ENCODE measurements around the gene TLE4.
"Not testable (repeated sequence)": the region's sequence is repeated elsewhere in the genome, so short reads cannot be mapped to it uniquely, and the experiment has no call there.

Gene TLE4

DNA sequence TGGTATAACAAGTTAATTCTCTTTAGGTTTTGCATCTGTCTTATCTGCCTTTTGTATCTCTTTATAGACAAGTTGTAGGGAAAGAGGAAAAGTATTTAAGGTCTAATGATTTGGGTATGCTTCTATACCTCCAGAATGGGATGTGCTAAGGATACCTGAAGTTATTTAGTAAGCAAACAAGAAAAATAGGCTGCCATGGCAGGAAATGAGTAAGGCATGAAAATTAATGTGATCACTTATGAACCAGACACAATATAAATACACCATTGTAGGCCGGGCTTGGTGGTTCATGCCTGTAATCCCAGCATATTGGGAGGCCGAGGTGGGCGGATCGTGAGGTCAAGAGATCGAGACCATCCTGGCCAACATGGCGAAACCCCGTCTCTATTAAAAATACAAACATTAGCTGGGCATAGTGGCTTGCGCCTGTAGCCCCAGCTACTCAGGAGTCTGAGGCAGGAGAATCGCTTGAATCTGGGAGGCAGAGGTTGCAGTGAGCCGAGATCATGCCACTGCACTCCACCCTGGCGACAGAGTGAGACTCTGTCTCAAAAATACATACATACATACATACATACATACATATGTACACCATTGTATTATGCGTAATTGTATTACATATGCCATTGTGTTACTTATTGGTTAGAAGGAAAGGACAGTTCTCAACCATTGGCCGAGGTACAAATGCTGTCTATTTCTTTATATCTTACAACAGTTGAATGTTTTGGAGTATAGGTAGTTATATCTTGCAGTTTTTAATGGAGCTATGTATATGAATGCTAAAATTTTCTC lies 83.0 kb downstream of the TLE4 start:
- H3K4me1 ChIP-seq (ENCODE audit: control insufficient read depth, insufficient read depth, low read length) = peaks cover 23% of the 10 kb centered on the region
- not testable (repeated sequence) for H3K27ac ChIP-seq (ENCODE audit: low read depth, low read length); H3K4me3 ChIP-seq (ENCODE audit: low read depth, low read length); H3K27me3 ChIP-seq (ENCODE audit: control insufficient read depth, insufficient read depth, low read length); H3K9me3 ChIP-seq (ENCODE audit: control insufficient read depth, insufficient read depth, low read depth, low read length); H3K9ac ChIP-seq (ENCODE audit: low read length)
- peaks cover 18% of the 10 kb centered on the region for H3K36me3 ChIP-seq (ENCODE audit: control insufficient read depth, insufficient read depth, low read length)

DNA sequence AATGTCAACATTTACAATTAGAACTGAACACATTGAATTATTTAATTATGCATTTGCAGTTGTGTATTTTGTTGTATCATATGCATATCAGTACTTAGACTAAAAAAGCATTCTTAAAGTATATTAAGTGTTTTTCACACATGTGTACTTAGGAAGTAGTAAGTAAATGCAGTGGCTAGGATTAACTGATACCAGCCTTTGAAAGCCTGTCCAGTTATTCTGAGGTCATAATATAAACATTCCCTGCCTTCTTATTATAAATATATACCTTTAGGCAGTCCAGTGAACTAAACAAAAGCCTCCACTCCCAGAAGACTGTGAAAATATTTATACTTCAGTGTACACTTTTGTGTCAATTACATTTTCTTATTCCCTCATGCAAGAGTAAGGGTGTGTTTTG lies 83.8 kb downstream of the TLE4 start:
- Histone ChIP-seq H3K9me3 (ENCODE audit: control insufficient read depth, insufficient read depth, low read depth, low read length) (no peaks in the 10 kb centered on the region), H3K36me3 (ENCODE audit: control insufficient read depth, insufficient read depth, low read length) (peaks cover 18% of the 10 kb centered on the region), H3K4me3 (ENCODE audit: low read depth, low read length) (no peak overlapping the region), H3K9ac (ENCODE audit: low read length) (no peak overlapping the region), H3K27ac (ENCODE audit: low read depth, low read length) (no peak overlapping the region), H3K27me3 (ENCODE audit: control insufficient read depth, insufficient read depth, low read length) (no peaks in the 10 kb centered on the region), H3K4me1 (ENCODE audit: control insufficient read depth, insufficient read depth, low read length) (peaks cover 16% of the 10 kb centered on the region)

DNA sequence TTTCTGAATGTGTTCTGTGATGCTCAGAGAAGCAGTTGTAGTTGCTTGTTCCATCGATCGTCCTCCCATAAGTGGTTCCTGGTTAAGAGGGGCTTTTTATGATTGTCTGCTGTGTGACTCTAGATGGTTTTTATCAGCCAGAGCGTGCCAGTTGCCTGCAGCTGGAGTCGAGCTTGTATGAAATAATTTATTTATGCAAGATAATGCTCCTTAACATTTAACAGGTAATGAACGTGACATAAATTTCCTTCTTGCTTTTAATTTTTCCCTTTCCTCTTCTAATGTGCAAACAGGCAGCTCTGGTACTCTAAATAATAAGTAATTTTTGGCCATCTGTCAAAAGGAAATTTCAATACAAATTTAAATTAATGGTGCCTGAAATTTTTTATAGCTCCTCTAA lies 84.4 kb downstream of the TLE4 start:
- Histone ChIP-seq H3K9me3 (ENCODE audit: control insufficient read depth, insufficient read depth, low read depth, low read length) (no peaks in the 10 kb centered on the region), H3K9ac (ENCODE audit: low read length) (no peak overlapping the region), H3K27ac (ENCODE audit: low read depth, low read length) (no peak overlapping the region), H3K27me3 (ENCODE audit: control insufficient read depth, insufficient read depth, low read length) (no peaks in the 10 kb centered on the region), H3K36me3 (ENCODE audit: control insufficient read depth, insufficient read depth, low read length) (peaks cover 18% of the 10 kb centered on the region), H3K4me1 (ENCODE audit: control insufficient read depth, insufficient read depth, low read length) (peaks cover 12% of the 10 kb centered on the region), H3K4me3 (ENCODE audit: low read depth, low read length) (no peak overlapping the region)

DNA sequence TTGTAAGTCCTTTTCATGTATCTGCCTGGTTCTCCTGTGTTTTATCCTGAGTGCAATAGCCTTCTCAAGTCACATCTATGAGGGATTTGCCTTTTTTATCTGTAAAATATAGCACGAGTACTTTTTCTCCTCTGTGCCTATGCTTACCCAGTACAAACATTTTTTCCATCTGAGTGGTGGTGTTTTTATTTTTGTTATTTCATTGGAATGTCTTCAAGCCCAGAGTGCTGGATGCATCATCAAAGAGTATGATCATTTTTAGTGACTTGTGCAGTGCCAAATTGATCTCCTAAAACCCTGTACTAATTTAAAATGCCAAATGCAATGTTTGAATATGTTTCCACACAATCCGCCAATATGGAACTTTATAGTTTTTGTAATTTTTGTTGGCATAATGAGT lies 86.1 kb downstream of the TLE4 start:
- Histone ChIP-seq H3K4me3 (ENCODE audit: low read depth, low read length) (no peak overlapping the region), H3K27ac (ENCODE audit: low read depth, low read length) (no peak overlapping the region), H3K9ac (ENCODE audit: low read length) (no peak overlapping the region), H3K4me1 (ENCODE audit: control insufficient read depth, insufficient read depth, low read length) (peaks cover 15% of the 10 kb centered on the region), H3K36me3 (ENCODE audit: control insufficient read depth, insufficient read depth, low read length) (peaks cover 14% of the 10 kb centered on the region), H3K9me3 (ENCODE audit: control insufficient read depth, insufficient read depth, low read depth, low read length) (no peaks in the 10 kb centered on the region), H3K27me3 (ENCODE audit: control insufficient read depth, insufficient read depth, low read length) (no peaks in the 10 kb centered on the region)

DNA sequence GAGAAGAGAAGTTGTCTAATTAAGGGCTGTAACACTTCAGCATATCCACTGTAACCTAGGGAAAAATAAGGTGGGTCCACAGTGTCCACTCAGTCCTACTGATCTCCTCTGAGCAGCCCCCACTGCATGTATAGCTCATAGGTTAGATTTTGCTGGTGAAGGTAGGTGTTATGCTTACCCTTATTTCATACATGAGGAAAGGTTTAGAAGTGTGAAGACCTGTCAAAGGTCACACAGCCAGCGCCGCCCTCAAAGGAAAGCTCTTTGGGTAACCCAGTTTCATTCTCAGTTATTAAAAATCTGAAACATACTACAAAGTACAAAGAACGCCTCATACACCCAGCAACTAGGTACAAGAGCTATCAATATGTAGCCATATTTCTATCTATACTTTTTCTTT lies 87.2 kb downstream of the TLE4 start:
- peaks cover 8% of the 10 kb centered on the region; the same call in 1 of the 2 replicates for H3K36me3 ChIP-seq (ENCODE audit: control insufficient read depth, insufficient read depth, low read length)
- peaks cover 24% of the 10 kb centered on the region for H3K4me1 ChIP-seq (ENCODE audit: control insufficient read depth, insufficient read depth, low read length)
- H3K27me3 ChIP-seq (ENCODE audit: control insufficient read depth, insufficient read depth, low read length) = no peaks in the 10 kb centered on the region
- no peaks in the 10 kb centered on the region for H3K9me3 ChIP-seq (ENCODE audit: control insufficient read depth, insufficient read depth, low read depth, low read length)
- no peak overlapping the region for H3K27ac ChIP-seq (ENCODE audit: low read depth, low read length)
- no peak overlapping the region for H3K9ac ChIP-seq (ENCODE audit: low read length)
- no peak overlapping the region for H3K4me3 ChIP-seq (ENCODE audit: low read depth, low read length)

- peaks cover 8% of the 10 kb centered on the region; the same call in 1 of the 2 replicates for H3K36me3 ChIP-seq (ENCODE audit: control insufficient read depth, insufficient read depth, low read length)
- H3K27me3 ChIP-seq (ENCODE audit: control insufficient read depth, insufficient read depth, low read length) = no peaks in the 10 kb centered on the region
- no peaks in the 10 kb centered on the region for H3K9me3 ChIP-seq (ENCODE audit: control insufficient read depth, insufficient read depth, low read depth, low read length)
- H3K9ac ChIP-seq (ENCODE audit: low read length) = no peak overlapping the region
- H3K4me1 ChIP-seq (ENCODE audit: control insufficient read depth, insufficient read depth, low read length) = peaks cover 41% of the 10 kb centered on the region
- H3K27ac ChIP-seq (ENCODE audit: low read depth, low read length) = no peak overlapping the region
- no peak overlapping the region for H3K4me3 ChIP-seq (ENCODE audit: low read depth, low read length)
These were observed 88.8 kb downstream of the TLE4 start for GRCh38 chr9:79660615-79661014.

DNA sequence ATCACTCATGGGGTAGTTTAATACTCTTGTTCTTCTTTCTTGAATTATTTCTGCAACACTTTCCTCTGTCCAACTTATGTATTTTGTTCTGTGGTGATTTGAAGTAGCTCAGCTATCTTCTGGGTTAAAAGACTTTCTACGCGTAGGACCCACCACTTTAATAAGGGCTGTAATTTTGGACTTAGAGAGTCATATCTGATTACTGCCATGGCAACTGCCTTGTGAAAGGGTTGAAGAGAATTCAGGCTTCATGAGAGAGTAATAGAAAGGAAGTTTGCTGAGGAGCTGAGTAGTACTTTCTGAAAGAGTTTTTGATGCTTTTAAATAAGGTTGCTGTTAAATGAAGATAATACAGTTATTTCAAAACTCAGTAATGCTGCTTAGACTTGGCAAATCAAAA lies 89.5 kb downstream of the TLE4 start:
- Histone ChIP-seq H3K9ac (ENCODE audit: low read length) (no peak overlapping the region), H3K4me1 (ENCODE audit: control insufficient read depth, insufficient read depth, low read length) (peaks cover 41% of the 10 kb centered on the region), H3K27ac (ENCODE audit: low read depth, low read length) (no peak overlapping the region)

GRCh38 chr9:79661886-79662536 lies 90.2 kb downstream of the TLE4 start:
- no peak overlapping the region for H3K9ac ChIP-seq (ENCODE audit: low read length)
- H3K36me3 ChIP-seq (ENCODE audit: control insufficient read depth, insufficient read depth, low read length) = peaks cover 4% of the 10 kb centered on the region; the same call in 1 of the 2 replicates
- H3K27ac ChIP-seq (ENCODE audit: low read depth, low read length) = no peak overlapping the region
- H3K27me3 ChIP-seq (ENCODE audit: control insufficient read depth, insufficient read depth, low read length) = no peaks in the 10 kb centered on the region
- H3K4me3 ChIP-seq (ENCODE audit: low read depth, low read length) = no peak overlapping the region
- peaks cover 41% of the 10 kb centered on the region for H3K4me1 ChIP-seq (ENCODE audit: control insufficient read depth, insufficient read depth, low read length)
- H3K9me3 ChIP-seq (ENCODE audit: control insufficient read depth, insufficient read depth, low read depth, low read length) = no peaks in the 10 kb centered on the region

More for the DNA sequence above, 89.5 kb downstream of the TLE4 start:
- peaks cover 8% of the 10 kb centered on the region; the same call in 1 of the 2 replicates for H3K36me3 ChIP-seq (ENCODE audit: control insufficient read depth, insufficient read depth, low read length)
- H3K27me3 ChIP-seq (ENCODE audit: control insufficient read depth, insufficient read depth, low read length) = no peaks in the 10 kb centered on the region
- no peaks in the 10 kb centered on the region for H3K9me3 ChIP-seq (ENCODE audit: control insufficient read depth, insufficient read depth, low read depth, low read length)
- H3K4me3 ChIP-seq (ENCODE audit: low read depth, low read length) = no peak overlapping the region

DNA sequence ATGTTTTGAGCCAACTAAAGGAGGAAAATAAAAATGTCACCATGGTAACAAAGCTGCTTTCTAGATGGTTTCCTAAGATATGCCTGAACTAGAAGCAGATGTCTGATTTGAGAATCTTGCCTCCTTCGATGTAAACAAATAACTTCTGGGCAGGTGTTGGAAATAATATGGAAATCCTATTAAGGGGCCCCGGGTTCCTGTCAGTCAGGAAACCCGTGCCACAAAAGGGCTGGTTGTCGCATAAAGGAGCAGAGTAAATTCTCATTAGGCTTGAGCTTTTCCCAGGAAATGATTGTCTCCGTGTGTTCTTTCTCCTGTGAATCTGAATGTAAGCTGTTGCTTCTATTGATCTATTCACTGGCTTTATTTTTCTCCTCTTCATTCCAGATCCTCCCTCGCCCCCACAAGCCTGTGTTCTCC lies 90.8 kb downstream of the TLE4 start:
- Histone ChIP-seq H3K27me3 (ENCODE audit: control insufficient read depth, insufficient read depth, low read length) (no peaks in the 10 kb centered on the region), H3K9me3 (ENCODE audit: control insufficient read depth, insufficient read depth, low read depth, low read length) (no peaks in the 10 kb centered on the region)

GRCh38 chr9:79663300-79663699 lies 91.5 kb downstream of the TLE4 start:
- Histone ChIP-seq H3K9ac (ENCODE audit: low read length) (no peak overlapping the region), H3K27ac (ENCODE audit: low read depth, low read length) (no peak overlapping the region)

More for the DNA sequence above, 90.8 kb downstream of the TLE4 start:
- Histone ChIP-seq H3K4me1 (ENCODE audit: control insufficient read depth, insufficient read depth, low read length) (peaks cover 42% of the 10 kb centered on the region), H3K27ac (ENCODE audit: low read depth, low read length) (no peak overlapping the region), H3K9ac (ENCODE audit: low read length) (no peak overlapping the region), H3K4me3 (ENCODE audit: low read depth, low read length) (no peak overlapping the region), H3K36me3 (ENCODE audit: control insufficient read depth, insufficient read depth, low read length) (no peaks in the 10 kb centered on the region)

DNA sequence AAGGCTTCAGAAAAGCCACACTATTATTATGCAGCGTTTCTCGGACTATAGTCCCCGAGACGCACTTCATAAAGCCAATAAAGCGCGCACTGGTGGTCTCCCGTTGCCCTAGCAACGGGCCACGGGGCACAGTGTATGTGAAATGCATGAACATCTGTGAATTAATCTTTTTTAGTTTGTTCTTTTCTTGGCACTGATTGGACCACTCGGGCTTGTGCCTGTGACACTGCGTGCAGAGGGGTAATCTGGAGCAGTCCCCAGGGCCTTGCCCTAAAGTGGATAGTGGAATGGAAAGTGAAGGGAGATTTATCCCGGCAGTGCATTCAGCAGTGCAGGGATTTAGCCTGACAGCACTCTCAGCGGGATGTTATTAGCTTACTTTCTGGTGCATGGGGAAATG lies 92.1 kb downstream of the TLE4 start:
- Histone ChIP-seq H3K27me3 (ENCODE audit: control insufficient read depth, insufficient read depth, low read length) (no peaks in the 10 kb centered on the region), H3K9ac (ENCODE audit: low read length) (no peak overlapping the region), H3K9me3 (ENCODE audit: control insufficient read depth, insufficient read depth, low read depth, low read length) (no peaks in the 10 kb centered on the region), H3K27ac (ENCODE audit: low read depth, low read length) (no peak overlapping the region), H3K36me3 (ENCODE audit: control insufficient read depth, insufficient read depth, low read length) (no peaks in the 10 kb centered on the region), H3K4me3 (ENCODE audit: low read depth, low read length) (no peak overlapping the region), H3K4me1 (ENCODE audit: control insufficient read depth, insufficient read depth, low read length) (peaks cover 51% of the 10 kb centered on the region)

More at GRCh38 chr9:79663300-79663699, 91.5 kb downstream of the TLE4 start:
- Histone ChIP-seq H3K4me3 (ENCODE audit: low read depth, low read length) (0 out of 2 replicates have a peak overlapping the region, but pooled peaks have one; percentile 5), H3K36me3 (ENCODE audit: control insufficient read depth, insufficient read depth, low read length) (no peaks in the 10 kb centered on the region), H3K9me3 (ENCODE audit: control insufficient read depth, insufficient read depth, low read depth, low read length) (no peaks in the 10 kb centered on the region), H3K4me1 (ENCODE audit: control insufficient read depth, insufficient read depth, low read length) (peaks cover 50% of the 10 kb centered on the region), H3K27me3 (ENCODE audit: control insufficient read depth, insufficient read depth, low read length) (no peaks in the 10 kb centered on the region)
